Smooth muscle cell (in vitro differentiated cells): Measurements from ENCODE around the gene PIAS4. TPM values are rescaled to one million over a fixed set of nuclear protein-coding genes. Genes with fewer than 3 reads are reported as not detected.

Source experiments
- DNase-seq: peaks from one replicate; lab custom pipeline; 2025; ENCODE audit not compliant: unreplicated experiment; lab: John Stamatoyannopoulos, UW
- H2AFZ ChIP-seq: fragments of 200-600 bp; sonication (generic); 2 replicates; pipeline ENCODE4 v1.6.0; 2016; ENCODE audit warnings: antibody characterized with exemption, low read depth, mild to moderate bottlenecking
- H3F3A ChIP-seq: fragments of 200-600 bp; sonication (generic); 2 replicates; pipeline ENCODE4 v1.6.0; 2017; ENCODE audit warnings: antibody characterized with exemption, low read depth
- H3K27ac ChIP-seq: fragments of 200-600 bp; sonication (generic); 2 replicates; pipeline ENCODE4 v1.5.1; 2016; ENCODE audit warnings: low read depth, mild to moderate bottlenecking
- H3K27me3 ChIP-seq: fragments of 200-600 bp; sonication (generic); 2 replicates; pipeline ENCODE4 v1.6.1; 2016; ENCODE audit warnings: low read depth, mild to moderate bottlenecking
- H3K36me3 ChIP-seq: fragments of 200-600 bp; sonication (generic); 2 replicates; pipeline ENCODE4 v1.5.1; 2016; ENCODE audit warnings: low read depth
- H3K4me1 ChIP-seq: fragments of 200-600 bp; sonication (generic); 2 replicates; pipeline ENCODE4 v1.5.1; 2016; ENCODE audit warnings: low read depth
- H3K4me2 ChIP-seq: fragments of 200-600 bp; sonication (generic); 2 replicates; pipeline ENCODE4 v1.6.0; 2016; ENCODE audit warnings: mild to moderate bottlenecking
- H3K4me3 ChIP-seq: fragments of 200-600 bp; sonication (generic); 2 replicates; pipeline ENCODE4 v1.5.1; 2016; ENCODE audit warnings: mild to moderate bottlenecking
- H3K79me2 ChIP-seq: fragments of 200-600 bp; sonication (generic); 2 replicates; pipeline ENCODE4 v1.6.0; 2016; ENCODE audit warnings: low read depth, mild to moderate bottlenecking
- H3K9ac ChIP-seq: fragments of 200-600 bp; sonication (generic); 2 replicates; pipeline ENCODE4 v1.6.0; 2016; ENCODE audit warnings: low read depth
- H3K9me3 ChIP-seq: fragments of 200-600 bp; sonication (generic); replicated peaks from 2 replicates; pipeline ENCODE4 v1.5.1; 2016; ENCODE audit warnings: low read depth
- H4K20me1 ChIP-seq: fragments of 200-600 bp; sonication (generic); 2 replicates; pipeline ENCODE4 v1.6.0; 2016; ENCODE audit warnings: low read depth
- CTCF ChIP-seq: fragments of 200-600 bp; sonication (generic); IDR thresholded peaks from 2 replicates; pipeline ENCODE4 v1.5.1; 2017; ENCODE audit warnings: borderline replicate concordance, mild to moderate bottlenecking, antibody characterized with exemption; ENCODE audit not compliant: insufficient read depth, poor library complexity, severe bottlenecking
- WGBS: methylation state at CpG from one replicate; pipeline ENCODE4 v1.1.7; 2016; ENCODE audit warnings: low lambda C conversion rate; 5-methylcytosine and 5-hydroxymethylcytosine counted together
- polyA plus RNA-seq: library from polyadenylated mRNA; unstranded; fragments of >200 nt; fragmentation: Nextera tagmentation; extraction: Ambion mirVana; gene quantifications from 2 replicates; pipeline ENCODE4 v1.2.1, GENCODE V29; 2016
- total RNA-seq: library from RNA; depleted of rRNA; stranded (reverse); fragments of >200 nt; gene quantifications from 2 replicates; pipeline ENCODE4 v1.2.3, GENCODE V29; 2014

The PIAS4 gene
- total and polyA plus RNA-seq, 2 experiments from 2014 or later, result 8.1 to 17.3 TPM

GRCh38 chr19:3979674-3980352, 27.7 kb upstream of the PIAS4 start:
- H3K9ac ChIP-seq, result no peak overlapping the region
- no peak for TF ChIP-seq CTCF
- peaks cover 10% of the 10 kb centered on the region for H3K36me3 ChIP-seq
- H4K20me1 ChIP-seq, result peaks cover 100% of the 10 kb centered on the region
- no peaks in the 10 kb centered on the region for H3K27me3 ChIP-seq
- H3K4me1 ChIP-seq, result peaks cover 15% of the 10 kb centered on the region
- H3K9me3 ChIP-seq, result no peaks in the 10 kb centered on the region
- peaks cover 98% of the 10 kb centered on the region for H3K79me2 ChIP-seq
- peaks cover 79% of the 10 kb centered on the region for H3F3A ChIP-seq
- H2AFZ ChIP-seq, result no peak overlapping the region
- DNase-seq, result no peak
- WGBS, result 95% methylated on average over 25 of the region's 25 CpGs
- H3K4me3 ChIP-seq, result no peak overlapping the region
- no peak overlapping the region for H3K27ac ChIP-seq
- H3K4me2 ChIP-seq, result no peak overlapping the region

- Histone ChIP-seq H2AFZ (no peak overlapping the region), H3K27ac (no peak overlapping the region), H3K79me2 (peaks cover 96% of the 10 kb centered on the region), H3K9me3 (no peaks in the 10 kb centered on the region), H3K27me3 (no peaks in the 10 kb centered on the region), H3K4me3 (no peak overlapping the region), H3K9ac (no peak overlapping the region), H3K36me3 (peaks cover 10% of the 10 kb centered on the region), H3K4me2 (no peak overlapping the region), H3F3A (peaks cover 71% of the 10 kb centered on the region), H4K20me1 (peaks cover 96% of the 10 kb centered on the region), H3K4me1 (peaks cover 16% of the 10 kb centered on the region)
- WGBS, result 97% methylated on average over 31 of the region's 31 CpGs
- no peak for TF ChIP-seq CTCF
- DNase-seq, result no peak
These were observed 26.9 kb upstream of the PIAS4 start for GRCh38 chr19:3980353-3981251.

GRCh38 chr19:3981373-3981735, 26.2 kb upstream of the PIAS4 start:
- peaks cover 23% of the 10 kb centered on the region for H3K4me1 ChIP-seq
- H3K27ac ChIP-seq, result peak overlapping the region; percentile 98
- no peak for DNase-seq
- no peak overlapping the region for H3K9ac ChIP-seq
- no peak overlapping the region for H2AFZ ChIP-seq
- no peaks in the 10 kb centered on the region for H3K27me3 ChIP-seq
- H3F3A ChIP-seq, result peaks cover 65% of the 10 kb centered on the region
- H3K9me3 ChIP-seq, result no peaks in the 10 kb centered on the region
- H3K4me2 ChIP-seq, result no peak overlapping the region
- WGBS, result 97% methylated on average over 10 of the region's 10 CpGs
- no peak overlapping the region for H3K4me3 ChIP-seq
- peaks cover 89% of the 10 kb centered on the region for H4K20me1 ChIP-seq
- H3K36me3 ChIP-seq, result peaks cover 10% of the 10 kb centered on the region
- peaks cover 89% of the 10 kb centered on the region for H3K79me2 ChIP-seq
- TF ChIP-seq CTCF, result no peak
